HepG2 (cell line): ENCODE measurements around the gene XPR1. TPM values are rescaled to one million over a fixed set of nuclear protein-coding genes. Genes with fewer than 3 reads are reported as not detected.
A peak's percentile ranks its signal among the peaks of the same experiment; 100 is the strongest.

Experiments
- ATF6 ChIP-seq: sonication (generic); formaldehyde crosslinking; conservative IDR thresholded peaks from 2 replicates; pipeline ENCODE4 v1.4.0; 2020; ENCODE audit warnings: missing genetic modification reagents
- BATF2 ChIP-seq: sonication (generic); formaldehyde crosslinking; IDR thresholded peaks from 2 replicates; pipeline ENCODE4 v1.8.0; 2022; ENCODE audit warnings: mild to moderate bottlenecking, missing genetic modification reagents, moderate library complexity
- GTF3A ChIP-seq: sonication (generic); formaldehyde crosslinking; conservative IDR thresholded peaks from 2 replicates; pipeline ENCODE4 v1.4.0; 2020; ENCODE audit warnings: mild to moderate bottlenecking, missing genetic modification reagents
- KDM1A ChIP-seq: IDR thresholded peaks from 2 replicates; pipeline ENCODE4 v1.6.1; 2016; ENCODE audit warnings: missing compliant biosample characterization
- MED8 ChIP-seq: sonication (generic); formaldehyde crosslinking; IDR thresholded peaks from 2 replicates; pipeline ENCODE4 v1.8.1; 2023; ENCODE audit warnings: mild to moderate bottlenecking, missing genetic modification reagents; ENCODE audit not compliant: insufficient replicate concordance
- MTA1 ChIP-seq: sonication (generic); formaldehyde crosslinking; IDR thresholded peaks from 2 replicates; pipeline ENCODE4 v1.4.0; 2020; ENCODE audit warnings: missing genetic modification reagents, mild to moderate bottlenecking, borderline replicate concordance
- NFKBIZ ChIP-seq: IDR thresholded peaks from 2 replicates; pipeline ENCODE4 v1.6.1; 2018; ENCODE audit warnings: missing genetic modification reagents, missing compliant biosample characterization
- NFYB ChIP-seq: sonication (generic); formaldehyde crosslinking; IDR thresholded peaks from 2 replicates; pipeline ENCODE4 v1.4.0; 2020; ENCODE audit warnings: missing genetic modification reagents
- NPAS2 ChIP-seq: sonication (generic); formaldehyde crosslinking; IDR thresholded peaks from 2 replicates; pipeline ENCODE4 v1.8.0; 2022; ENCODE audit warnings: mild to moderate bottlenecking, missing genetic modification reagents, borderline replicate concordance
- PBX2 ChIP-seq: IDR thresholded peaks from 2 replicates; pipeline ENCODE4 v1.6.1; 2016; ENCODE audit warnings: control low read depth
- PITX1 ChIP-seq: sonication (generic); formaldehyde crosslinking; IDR thresholded peaks from 2 replicates; pipeline ENCODE4 v1.5.1; 2020; ENCODE audit warnings: mild to moderate bottlenecking, missing genetic modification reagents
- POGK ChIP-seq: sonication (generic); formaldehyde crosslinking; conservative IDR thresholded peaks from 2 replicates; pipeline ENCODE4 v1.8.0; 2022; ENCODE audit warnings: mild to moderate bottlenecking, moderate library complexity, missing genetic modification reagents
- PRPF4 ChIP-seq: fragments of 200-400 bp; formaldehyde crosslinking; IDR thresholded peaks from 2 replicates; pipeline ENCODE4 v1.6.1; 2016; ENCODE audit warnings: low read length, low read depth; ENCODE audit not compliant: poor library complexity, severe bottlenecking
- RBM39 ChIP-seq: fragments of 200-400 bp; formaldehyde crosslinking; IDR thresholded peaks from one replicate; pipeline ENCODE4 v1.6.1; 2018; ENCODE audit warnings: antibody characterized with exemption, mild to moderate bottlenecking, low read depth, low read length; ENCODE audit not compliant: poor library complexity, severe bottlenecking
- SALL2 ChIP-seq: sonication (generic); formaldehyde crosslinking; IDR thresholded peaks from 2 replicates; pipeline ENCODE4 v1.8.1; 2023; ENCODE audit warnings: mild to moderate bottlenecking, missing genetic modification reagents, inconsistent platforms
- SRY ChIP-seq: sonication (generic); formaldehyde crosslinking; IDR thresholded peaks from 2 replicates; pipeline ENCODE4 v1.8.0; 2022; ENCODE audit warnings: mild to moderate bottlenecking, missing genetic modification reagents
- SYNCRIP ChIP-seq: fragments of 200-400 bp; formaldehyde crosslinking; IDR thresholded peaks from 2 replicates; pipeline ENCODE4 v1.6.1; 2018; ENCODE audit warnings: mild to moderate bottlenecking, low read depth, low read length; ENCODE audit not compliant: insufficient read depth
- TOE1 ChIP-seq: sonication (generic); formaldehyde crosslinking; IDR thresholded peaks from 2 replicates; pipeline ENCODE4 v1.4.0; 2020; ENCODE audit warnings: mild to moderate bottlenecking, missing genetic modification reagents
- TRAFD1 ChIP-seq: sonication (generic); formaldehyde crosslinking; IDR thresholded peaks from 2 replicates; pipeline ENCODE4 v1.5.1; 2020; ENCODE audit warnings: missing genetic modification reagents, mild to moderate bottlenecking, borderline replicate concordance
- XRCC5 ChIP-seq: fragments of 200-400 bp; formaldehyde crosslinking; optimal IDR thresholded peaks from 2 replicates; pipeline ENCODE3; 2017; ENCODE audit warnings: mild to moderate bottlenecking, low read length
- ZNF329 ChIP-seq: sonication (generic); formaldehyde crosslinking; IDR thresholded peaks from 2 replicates; pipeline ENCODE4 v1.9.0; 2021; ENCODE audit warnings: low read depth, mild to moderate bottlenecking, missing genetic modification reagents
- ZNF549 ChIP-seq: sonication (generic); formaldehyde crosslinking; IDR thresholded peaks from 2 replicates; pipeline ENCODE4 v1.5.0; 2020; ENCODE audit warnings: missing genetic modification reagents
- ZNF556 ChIP-seq: sonication (generic); formaldehyde crosslinking; IDR thresholded peaks from 2 replicates; pipeline ENCODE4 v1.4.0; 2020; ENCODE audit warnings: mild to moderate bottlenecking, missing genetic modification reagents, borderline replicate concordance
- ZNF607 ChIP-seq: sonication (generic); formaldehyde crosslinking; IDR thresholded peaks from 2 replicates; pipeline ENCODE4 v1.5.1; 2020; ENCODE audit warnings: missing genetic modification reagents, mild to moderate bottlenecking, borderline replicate concordance
- polyA plus RNA-seq, 8 experiments: library from polyadenylated mRNA; depleted of rRNA in 3 of 8; stranded (reverse) in 7 of 8; unstranded in 1 of 8; fragments of >200 nt; fragmentation: Illumina TruSeq in 4 of 8; extraction: Trizol in 4 of 8; gene quantifications; 2 replicates each; pipeline versions ENCODE4 v1.2.1 to v1.2.3, GENCODE V29; 2011 to 2016; ENCODE audit warnings: low read depth in 4 of 8, missing spikeins in 1 of 8, mixed read lengths in 1 of 8; ENCODE audit not compliant: insufficient read depth in 1 of 8
- total RNA-seq, 5 experiments: library from RNA; depleted of rRNA; stranded (reverse); fragments of >200 nt; fragmentation: Illumina TruSeq; extraction: Trizol; gene quantifications; 2 replicates each; pipeline ENCODE4 v1.2.3, GENCODE V29; 2016; ENCODE audit warnings: low read depth in 1 of 5

XPR1 gene
- total and polyA plus RNA-seq, 2 of the 13 experiments (the other 11 are each of a cell fraction or from before 2014, with no cell fraction given), result 22.3 to 23.6 TPM

- TF ChIP-seq RBM39, result no peak
- no peak for TF ChIP-seq NFYB (CRISPR knock-in tag)
- TF ChIP-seq PBX2, result no peak
- TF ChIP-seq ZNF556, result peak; percentile 67; the same call in 1 of the 2 replicates
- TF ChIP-seq MTA1, result peak; percentile 97
- TF ChIP-seq SRY (CRISPR knock-in tag), result no peak
- TF ChIP-seq NPAS2 (CRISPR knock-in tag), result no peak
- no peak for TF ChIP-seq ATF6 (CRISPR knock-in tag)
- peak; percentile 55 for TF ChIP-seq XRCC5
- TF ChIP-seq MED8 (CRISPR knock-in tag), result no peak
- TF ChIP-seq SALL2 (CRISPR knock-in tag), result no peak
- no peak for TF ChIP-seq TRAFD1 (CRISPR knock-in tag)
- no peak for TF ChIP-seq ZNF607
- no peak for TF ChIP-seq KDM1A (CRISPR knock-in tag)
- TF ChIP-seq NFKBIZ (CRISPR knock-in tag), result no peak
- TF ChIP-seq TOE1 (CRISPR knock-in tag), result no peak
- no peak for TF ChIP-seq POGK
- TF ChIP-seq SYNCRIP, result no peak
- 0 out of 2 replicates have a peak, but pooled peaks have one; percentile 35 for TF ChIP-seq ZNF329 (CRISPR knock-in tag)
- TF ChIP-seq PITX1 (CRISPR knock-in tag), result peak; percentile 45; the same call in 1 of the 2 replicates
- no peak for TF ChIP-seq GTF3A
- no peak for TF ChIP-seq ZNF549 (CRISPR knock-in tag)
- no peak for TF ChIP-seq BATF2 (CRISPR knock-in tag)
- TF ChIP-seq PRPF4, result peak; percentile 49
Measured at GRCh38 chr1:180925471-180926051, 293.7 kb downstream of the XPR1 start (continued).
